Activated T-cell treated with anti-CD3 and anti-CD28 coated beads, Interleukin-2, amount 50 U/mL, for 48 hours (primary cell): ENCODE results near the gene ATP5PD.
"Not testable (repeated sequence)": the region's sequence is repeated elsewhere in the genome, so short reads cannot be mapped to it uniquely, and the experiment has no call there.

Source experiments
- DNase-seq, 2 experiments: peaks; one replicate each; pipeline ENCODE4 v3.0.0-alpha.2; 2020

ATP5PD gene

GRCh38 chr17:75077072-75077495 lies 30.3 kb upstream of the ATP5PD start:
- DNase-seq: peak in 1 of 2 experiments; percentile 41

GRCh38 chr17:75075597-75076336 lies 29.0 kb upstream of the ATP5PD start:
- no peak for DNase-seq

GRCh38 chr17:75074532-75074931 lies 27.8 kb upstream of the ATP5PD start:
- DNase-seq: no peak

GRCh38 chr17:75073618-75074047 lies 26.9 kb upstream of the ATP5PD start:
- DNase-seq: no peak

GRCh38 chr17:75072909-75073308 lies 26.1 kb upstream of the ATP5PD start:
- DNase-seq: not testable (repeated sequence)

- DNase-seq: not testable (repeated sequence)
These were observed 24.9 kb upstream of the ATP5PD start for GRCh38 chr17:75071478-75072271.

GRCh38 chr17:75069783-75070182 lies 23.0 kb upstream of the ATP5PD start:
- no peak for DNase-seq

- no peak for DNase-seq
These were observed 22.0 kb upstream of the ATP5PD start for GRCh38 chr17:75068750-75069149.

- DNase-seq: peak; percentile 36 to 49
These were observed 21.1 kb upstream of the ATP5PD start for GRCh38 chr17:75067856-75068255.

GRCh38 chr17:75065562-75066151 lies 18.9 kb upstream of the ATP5PD start:
- DNase-seq: peak; percentile 45 to 50

GRCh38 chr17:75064867-75065561 lies 18.2 kb upstream of the ATP5PD start:
- no peak for DNase-seq

- no peak for DNase-seq
These were observed 17.7 kb upstream of the ATP5PD start for GRCh38 chr17:75064460-75064859.

- DNase-seq: no peak
These were observed 17.3 kb upstream of the ATP5PD start for GRCh38 chr17:75064040-75064439.

GRCh38 chr17:75063626-75064025 lies 16.9 kb upstream of the ATP5PD start:
- DNase-seq: no peak

- DNase-seq: no peak
These were observed 16.4 kb upstream of the ATP5PD start for GRCh38 chr17:75063201-75063600.

GRCh38 chr17:75061618-75062017 lies 14.8 kb upstream of the ATP5PD start:
- no peak for DNase-seq

GRCh38 chr17:75061055-75061438 lies 14.3 kb upstream of the ATP5PD start:
- no peak for DNase-seq

GRCh38 chr17:75060434-75061054 lies 13.8 kb upstream of the ATP5PD start:
- DNase-seq: no peak

GRCh38 chr17:75059369-75060345 lies 12.9 kb upstream of the ATP5PD start:
- no peak for DNase-seq

GRCh38 chr17:75051941-75052340 lies 5.2 kb upstream of the ATP5PD start:
- no peak for DNase-seq

GRCh38 chr17:75049706-75050105 lies 2.9 kb upstream of the ATP5PD start:
- no peak for DNase-seq
